ENCODE data around the gene TEX44.
A peak's percentile ranks its signal among the peaks of the same experiment; 100 is the strongest.

TEX44 gene

GRCh38 chr2:231593666-231594065 lies 1.0 kb downstream of the TEX44 start:
- Histone ChIP-seq H3K9me3 (ENCODE audit: control insufficient read depth, insufficient read depth, low read length) (no peaks in the 10 kb centered on the region), H3K27ac (ENCODE audit: low read length) (no peak overlapping the region), H3K4me3 (ENCODE audit: low read length) (no peak overlapping the region), H3K36me3 (ENCODE audit: control insufficient read depth, insufficient read depth, low read length) (no peaks in the 10 kb centered on the region), H3K4me1 (ENCODE audit: control insufficient read depth, insufficient read depth, low read length) (no peaks in the 10 kb centered on the region), H3K27me3 (ENCODE audit: control insufficient read depth, insufficient read depth, low read length) (no peaks in the 10 kb centered on the region)
- no peak for DNase-seq (ENCODE audit: low read depth, low spot score)
- no CpG with 5 or more reads among the region's 16 CpGs for WGBS (ENCODE audit: insufficient coverage, insufficient read length)

DNA sequence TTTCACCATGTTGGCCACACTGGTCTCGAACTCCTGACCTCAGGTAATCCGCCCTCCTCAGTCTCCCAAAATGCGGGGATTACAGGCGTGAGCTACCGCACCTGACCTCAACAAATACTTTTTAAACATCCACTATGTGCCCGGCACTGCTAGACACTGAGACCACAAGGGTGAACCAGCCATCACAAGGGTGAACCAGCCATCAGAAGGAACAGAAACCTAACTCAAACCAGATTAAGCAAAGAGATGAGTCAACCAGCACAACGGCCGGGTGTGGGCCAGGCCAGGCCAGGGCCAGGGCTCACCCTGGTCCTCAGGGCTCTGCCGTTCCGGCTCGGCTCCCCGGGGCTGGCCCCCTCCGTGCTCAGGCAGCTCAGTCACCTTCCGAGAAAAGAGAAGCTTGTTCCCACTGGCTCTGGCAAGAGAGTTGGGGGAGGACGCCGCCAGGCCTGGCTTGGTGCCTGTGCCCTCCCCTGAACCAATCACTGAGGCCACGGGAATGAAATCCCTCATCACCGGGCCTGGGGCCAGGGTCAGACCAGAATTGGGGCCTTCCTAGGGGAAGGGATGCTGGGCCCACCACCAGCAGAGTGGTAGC lies 4.4 kb downstream of the TEX44 start:
- Histone ChIP-seq H3K27me3 (ENCODE audit: control insufficient read depth, insufficient read depth, low read length) (no peaks in the 10 kb centered on the region), H3K36me3 (ENCODE audit: control insufficient read depth, insufficient read depth, low read length) (no peaks in the 10 kb centered on the region), H3K9me3 (ENCODE audit: control insufficient read depth, insufficient read depth, low read length) (no peaks in the 10 kb centered on the region), H3K4me3 (ENCODE audit: low read length) (no peak overlapping the region), H3K27ac (ENCODE audit: low read length) (no peak overlapping the region), H3K4me1 (ENCODE audit: control insufficient read depth, insufficient read depth, low read length) (peaks cover 7% of the 10 kb centered on the region; the same call in 1 of the 2 replicates)
- WGBS (ENCODE audit: insufficient coverage, insufficient read length), result no CpG with 5 or more reads among the region's 18 CpGs
- no peak for DNase-seq (ENCODE audit: low read depth, low spot score)

GRCh38 chr2:231597627-231598026 lies 5.0 kb downstream of the TEX44 start:
- Histone ChIP-seq H3K4me1 (ENCODE audit: control insufficient read depth, insufficient read depth, low read length) (peaks cover 7% of the 10 kb centered on the region; the same call in 1 of the 2 replicates), H3K36me3 (ENCODE audit: control insufficient read depth, insufficient read depth, low read length) (no peaks in the 10 kb centered on the region), H3K4me3 (ENCODE audit: low read length) (no peak overlapping the region), H3K9me3 (ENCODE audit: control insufficient read depth, insufficient read depth, low read length) (no peaks in the 10 kb centered on the region), H3K27me3 (ENCODE audit: control insufficient read depth, insufficient read depth, low read length) (no peaks in the 10 kb centered on the region), H3K27ac (ENCODE audit: low read length) (no peak overlapping the region)
- no peak for DNase-seq (ENCODE audit: low read depth, low spot score)
- no CpG with 5 or more reads among the region's 8 CpGs for WGBS (ENCODE audit: insufficient coverage, insufficient read length)

DNA sequence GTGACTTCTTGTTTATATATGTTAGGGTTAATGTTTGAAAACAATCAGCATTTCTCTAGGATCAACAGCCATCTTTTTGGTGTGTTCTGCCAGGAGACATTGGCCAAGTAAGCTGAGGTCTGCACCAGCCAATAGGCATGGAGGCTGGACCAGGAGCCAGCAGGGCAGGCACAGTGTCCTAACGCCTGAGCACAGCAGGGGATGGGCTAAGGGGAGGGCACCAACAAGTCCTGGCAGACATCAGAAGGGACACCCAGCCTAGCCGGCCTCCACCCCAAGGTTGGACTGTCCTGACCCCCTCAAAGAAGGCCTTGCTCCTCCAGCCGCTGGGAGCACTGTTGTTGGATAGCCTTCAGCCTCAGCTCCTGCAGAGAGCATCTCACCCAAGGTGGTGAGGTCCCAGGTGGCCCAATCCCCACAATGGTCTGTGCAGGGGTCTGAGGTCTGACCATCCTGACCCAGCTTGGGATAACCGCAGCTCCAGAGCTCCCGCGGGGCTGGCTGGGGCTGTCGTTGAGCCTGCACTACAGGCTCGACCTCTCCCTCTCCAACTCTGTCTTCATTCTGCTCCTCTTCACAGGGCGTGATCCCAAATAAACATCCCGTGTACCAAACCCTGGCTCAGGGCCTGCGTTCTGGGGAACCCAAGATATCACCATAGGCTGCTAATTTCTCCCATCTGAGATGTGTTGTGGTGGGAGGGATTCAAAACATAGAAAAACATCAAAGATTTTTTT lies 8.1 kb downstream of the TEX44 start:
- H3K4me1 ChIP-seq (ENCODE audit: control insufficient read depth, insufficient read depth, low read length), result peaks cover 13% of the 10 kb centered on the region
- WGBS (ENCODE audit: insufficient coverage, insufficient read length), result no CpG with 5 or more reads among the region's 11 CpGs

DNA sequence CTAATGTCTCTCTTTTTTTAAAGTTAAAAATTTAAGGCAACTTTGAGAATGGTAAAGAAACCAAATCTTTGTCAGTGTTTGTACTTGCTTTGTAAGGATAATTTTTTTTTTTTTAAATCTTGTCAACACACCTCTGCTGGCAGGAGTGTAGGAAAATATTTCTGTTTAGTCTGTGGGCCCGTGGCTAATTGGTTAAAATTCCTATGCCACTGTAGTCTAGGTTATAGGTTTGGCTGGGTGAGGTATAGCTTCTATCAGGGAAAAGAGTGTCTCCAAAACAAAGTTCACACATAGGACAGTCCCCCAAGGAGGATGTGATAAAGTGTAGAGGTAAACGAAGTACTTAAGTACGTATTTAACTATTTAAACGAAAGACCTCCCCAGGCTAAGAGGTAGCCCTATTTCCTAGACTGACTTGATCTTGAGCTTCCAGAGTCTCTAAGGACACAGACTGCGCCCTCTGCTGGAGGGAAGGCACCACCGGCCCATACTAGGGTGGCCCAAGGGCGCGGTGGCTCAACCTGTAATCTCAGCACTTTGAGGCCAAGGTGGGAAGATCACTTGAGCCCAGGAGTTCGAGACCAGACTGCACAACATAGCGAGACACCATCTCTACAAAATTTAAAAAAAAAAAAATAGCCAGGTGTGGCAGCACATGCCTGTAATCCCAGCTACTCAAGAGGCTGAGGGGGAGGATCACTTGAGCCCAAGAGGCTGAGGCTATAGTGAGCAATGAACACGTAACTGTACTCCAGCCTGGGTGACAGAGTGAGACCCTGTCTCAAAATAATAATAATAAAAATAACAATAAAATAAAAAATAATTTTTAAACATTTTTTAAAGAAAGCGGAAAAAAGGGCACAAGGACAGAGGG lies 8.9 kb downstream of the TEX44 start:
- Histone ChIP-seq H3K4me1 (ENCODE audit: control insufficient read depth, insufficient read depth, low read length) (peaks cover 13% of the 10 kb centered on the region), H3K4me3 (ENCODE audit: low read length) (no peak overlapping the region), H3K27me3 (ENCODE audit: control insufficient read depth, insufficient read depth, low read length) (no peaks in the 10 kb centered on the region), H3K36me3 (ENCODE audit: control insufficient read depth, insufficient read depth, low read length) (no peaks in the 10 kb centered on the region), H3K9me3 (ENCODE audit: control insufficient read depth, insufficient read depth, low read length) (no peaks in the 10 kb centered on the region), H3K27ac (ENCODE audit: low read length) (no peak overlapping the region)
- no CpG with 5 or more reads among the region's 12 CpGs for WGBS (ENCODE audit: insufficient coverage, insufficient read length)
- no peak for DNase-seq (ENCODE audit: low read depth, low spot score)

More for the DNA sequence above, 8.1 kb downstream of the TEX44 start:
- Histone ChIP-seq H3K27me3 (ENCODE audit: control insufficient read depth, insufficient read depth, low read length) (no peaks in the 10 kb centered on the region), H3K9me3 (ENCODE audit: control insufficient read depth, insufficient read depth, low read length) (no peaks in the 10 kb centered on the region), H3K27ac (ENCODE audit: low read length) (no peak overlapping the region), H3K4me3 (ENCODE audit: low read length) (no peak overlapping the region), H3K36me3 (ENCODE audit: control insufficient read depth, insufficient read depth, low read length) (no peaks in the 10 kb centered on the region)
- no peak for DNase-seq (ENCODE audit: low read depth, low spot score)

DNA sequence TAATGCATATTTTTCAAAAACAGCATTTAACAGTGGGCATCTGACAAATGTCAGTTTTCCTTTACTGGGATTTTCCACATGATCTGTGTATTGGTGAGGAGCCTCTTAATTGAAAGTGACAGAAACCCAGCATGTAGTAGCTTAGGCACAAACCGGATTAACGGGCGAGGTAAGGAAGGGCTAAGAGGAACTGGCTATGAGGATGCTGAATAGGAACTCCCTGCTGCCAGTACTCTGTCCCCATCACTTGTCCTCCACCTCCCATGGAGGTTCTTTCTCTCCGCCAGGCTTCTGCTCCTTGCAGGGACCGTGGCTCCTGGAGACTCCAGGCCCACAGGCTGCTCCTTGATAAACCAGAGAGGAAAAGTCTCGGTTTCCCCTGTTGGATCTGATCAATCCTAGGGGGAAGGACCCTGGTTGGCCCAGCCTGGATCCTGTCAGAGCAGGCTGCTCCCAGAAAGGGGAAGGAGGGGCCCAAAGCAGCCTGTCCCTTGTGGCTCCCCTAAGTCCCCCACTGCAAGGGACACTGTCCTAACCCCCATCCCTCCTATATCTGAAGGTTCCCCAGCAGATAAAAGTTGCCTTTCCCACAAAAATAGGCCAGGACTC lies 10.3 kb downstream of the TEX44 start:
- no peaks in the 10 kb centered on the region for H3K27me3 ChIP-seq (ENCODE audit: control insufficient read depth, insufficient read depth, low read length)
- DNase-seq (ENCODE audit: low read depth, low spot score), result no peak
- H3K9me3 ChIP-seq (ENCODE audit: control insufficient read depth, insufficient read depth, low read length), result no peaks in the 10 kb centered on the region
- no peak overlapping the region for H3K27ac ChIP-seq (ENCODE audit: low read length)
- H3K36me3 ChIP-seq (ENCODE audit: control insufficient read depth, insufficient read depth, low read length), result no peaks in the 10 kb centered on the region
- no CpG with 5 or more reads among the region's 6 CpGs for WGBS (ENCODE audit: insufficient coverage, insufficient read length)
- H3K4me3 ChIP-seq (ENCODE audit: low read length), result no peak overlapping the region
- H3K4me1 ChIP-seq (ENCODE audit: control insufficient read depth, insufficient read depth, low read length), result peaks cover 13% of the 10 kb centered on the region

- H3K27me3 ChIP-seq (ENCODE audit: control insufficient read depth, insufficient read depth, low read length), result no peaks in the 10 kb centered on the region
- no peak for DNase-seq (ENCODE audit: low read depth, low spot score)
- peaks cover 13% of the 10 kb centered on the region for H3K4me1 ChIP-seq (ENCODE audit: control insufficient read depth, insufficient read depth, low read length)
- peak overlapping the region; percentile 36; the same call in 1 of the 2 replicates for H3K4me3 ChIP-seq (ENCODE audit: low read length)
- WGBS (ENCODE audit: insufficient coverage, insufficient read length), result no CpG with 5 or more reads among the region's 40 CpGs
- H3K27ac ChIP-seq (ENCODE audit: low read length), result no peak overlapping the region
- H3K36me3 ChIP-seq (ENCODE audit: control insufficient read depth, insufficient read depth, low read length), result no peaks in the 10 kb centered on the region
- no peaks in the 10 kb centered on the region for H3K9me3 ChIP-seq (ENCODE audit: control insufficient read depth, insufficient read depth, low read length)
Measured at GRCh38 chr2:231604101-231604684, 11.5 kb downstream of the TEX44 start.

GRCh38 chr2:231604685-231605606 lies 12.3 kb downstream of the TEX44 start:
- Histone ChIP-seq H3K36me3 (ENCODE audit: control insufficient read depth, insufficient read depth, low read length) (no peaks in the 10 kb centered on the region), H3K4me1 (ENCODE audit: control insufficient read depth, insufficient read depth, low read length) (peaks cover 13% of the 10 kb centered on the region), H3K27ac (ENCODE audit: low read length) (no peak overlapping the region), H3K27me3 (ENCODE audit: control insufficient read depth, insufficient read depth, low read length) (no peaks in the 10 kb centered on the region), H3K4me3 (ENCODE audit: low read length) (peak overlapping the region; percentile 12; the same call in 1 of the 2 replicates), H3K9me3 (ENCODE audit: control insufficient read depth, insufficient read depth, low read length) (no peaks in the 10 kb centered on the region)
- DNase-seq (ENCODE audit: low read depth, low spot score), result no peak
- no CpG with 5 or more reads among the region's 54 CpGs for WGBS (ENCODE audit: insufficient coverage, insufficient read length)

DNA sequence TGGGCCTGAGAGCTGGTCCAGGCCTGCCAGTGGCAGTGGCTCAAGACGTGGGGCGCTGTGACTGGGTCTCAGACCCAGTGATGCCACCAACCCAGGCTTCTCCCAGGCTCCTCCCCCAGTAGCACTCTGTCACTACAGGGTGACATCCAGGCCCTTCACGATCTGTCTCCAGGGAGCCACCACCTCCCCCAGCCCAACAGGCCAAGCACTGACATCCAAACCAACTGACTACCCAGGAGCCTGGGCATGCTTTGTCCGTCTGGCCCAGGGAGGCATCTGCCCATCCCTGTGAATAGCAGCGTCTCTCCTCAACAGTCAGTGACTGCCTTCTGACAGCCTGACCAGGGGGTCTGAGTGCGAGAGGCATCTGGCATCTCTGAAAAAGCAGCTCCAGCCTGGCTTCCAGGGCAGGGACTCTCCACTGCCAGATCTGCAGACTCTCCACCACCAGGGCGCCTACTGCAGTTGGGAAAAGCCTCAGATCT lies 13.0 kb downstream of the TEX44 start:
- WGBS (ENCODE audit: insufficient coverage, insufficient read length), result no CpG with 5 or more reads among the region's 7 CpGs
- DNase-seq (ENCODE audit: low read depth, low spot score), result no peak
- H3K27ac ChIP-seq (ENCODE audit: low read length), result no peak overlapping the region
- H3K4me1 ChIP-seq (ENCODE audit: control insufficient read depth, insufficient read depth, low read length), result peaks cover 12% of the 10 kb centered on the region
- H3K4me3 ChIP-seq (ENCODE audit: low read length), result no peak overlapping the region
- H3K27me3 ChIP-seq (ENCODE audit: control insufficient read depth, insufficient read depth, low read length), result no peaks in the 10 kb centered on the region
- H3K9me3 ChIP-seq (ENCODE audit: control insufficient read depth, insufficient read depth, low read length), result no peaks in the 10 kb centered on the region
- no peaks in the 10 kb centered on the region for H3K36me3 ChIP-seq (ENCODE audit: control insufficient read depth, insufficient read depth, low read length)

Measured in iPS DF 6.9 (cell line).